Gastrocnemius medialis (tissue), 4 donors: ENCODE results near the gene TMEM165.

ENCODE experiments used
- CTCF ChIP-seq, 5 experiments: fragments of 450-650 bp in 3 of 5; fragments of 200-600 bp in 2 of 5; sonication (generic) in 2 of 5; IDR thresholded peaks in 4 of 5; conservative IDR thresholded peaks in 1 of 5; 1 replicate in 4 of 5; 2 replicates in 1 of 5; pipeline ENCODE4 v1.5.1; 2016 to 2019; ENCODE audit warnings: antibody characterized with exemption in 5 of 5, mild to moderate bottlenecking in 3 of 5, moderate library complexity in 3 of 5
- POLR2A ChIP-seq, 2 donors: fragments of 450-650 bp; IDR thresholded peaks; one replicate each; pipeline ENCODE4 v1.6.1; 2017; ENCODE audit warnings: antibody characterized with exemption in 2 of 2, mild to moderate bottlenecking in 2 of 2, moderate library complexity in 2 of 2

- TF ChIP-seq CTCF (IDR thresholded peaks at IDR 0.05 in 4 of 5, conservative IDR thresholded peaks at IDR 0.05 in 1 of 5) (no peak), POLR2A (IDR thresholded peaks at IDR 0.05) (no peak)
Observed at GRCh38 chr4:55435141-55435841, 39.5 kb downstream of the TMEM165 start.
